ENCODE results near the gene EDEM1.

GRCh38 chr3:5217824-5218595 is 30.5 kb downstream of the EDEM1 start:
- TF ChIP-seq CTCF (IDR thresholded peaks at IDR 0.05; ENCODE audit: borderline replicate concordance, extremely low read depth, low read length, poor library complexity, severe bottlenecking), result no peak
- no peak for TF ChIP-seq EZH2 (IDR thresholded peaks at IDR 0.05; ENCODE audit: borderline replicate concordance, low read depth, low read length, severe bottlenecking)
